Activated naive CD4-positive, alpha-beta T cell treated with anti-CD3 and anti-CD28 coated beads, Interleukin-2, amount 50 U/mL, for 24 hours (primary cell): ENCODE results near the gene OR2A7.
"Not testable (repeated sequence)": the region's sequence is repeated elsewhere in the genome, so short reads cannot be mapped to it uniquely, and the experiment has no call there.

Experiments used
- H3K27ac Mint-ChIP-seq: one replicate; pipeline ENCODE4 v1.8.0; 2021; ENCODE audit warnings: mild to moderate bottlenecking, mixed read lengths
- H3K27me3 Mint-ChIP-seq: one replicate; pipeline ENCODE4 v1.8.0; 2021; ENCODE audit warnings: mixed read lengths
- H3K36me3 Mint-ChIP-seq: one replicate; pipeline ENCODE4 v1.8.0; 2021; ENCODE audit warnings: mixed read lengths
- H3K4me1 Mint-ChIP-seq: one replicate; pipeline ENCODE4 v1.8.0; 2021; ENCODE audit warnings: mixed read lengths
- H3K4me3 Mint-ChIP-seq: one replicate; pipeline ENCODE4 v1.8.0; 2021; ENCODE audit warnings: mild to moderate bottlenecking, mixed read lengths
- H3K9me3 Mint-ChIP-seq: one replicate; pipeline ENCODE4 v1.8.0; 2021; ENCODE audit warnings: mixed read lengths

OR2A7 gene, protein sequence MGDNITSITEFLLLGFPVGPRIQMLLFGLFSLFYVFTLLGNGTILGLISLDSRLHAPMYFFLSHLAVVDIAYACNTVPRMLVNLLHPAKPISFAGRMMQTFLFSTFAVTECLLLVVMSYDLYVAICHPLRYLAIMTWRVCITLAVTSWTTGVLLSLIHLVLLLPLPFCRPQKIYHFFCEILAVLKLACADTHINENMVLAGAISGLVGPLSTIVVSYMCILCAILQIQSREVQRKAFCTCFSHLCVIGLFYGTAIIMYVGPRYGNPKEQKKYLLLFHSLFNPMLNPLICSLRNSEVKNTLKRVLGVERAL

GRCh38 chr7:144264692-144265091, at the start of gene OR2A7:
Gene OR2A7, minus strand, starts transcription at chr7:144264792. Its CDS starts 5,164 bp downstream, at chr7:144259628.
- not testable (repeated sequence) for H3K4me3 Mint-ChIP-seq, H3K27me3 Mint-ChIP-seq, H3K9me3 Mint-ChIP-seq, H3K36me3 Mint-ChIP-seq, H3K27ac Mint-ChIP-seq, H3K4me1 Mint-ChIP-seq

DNA sequence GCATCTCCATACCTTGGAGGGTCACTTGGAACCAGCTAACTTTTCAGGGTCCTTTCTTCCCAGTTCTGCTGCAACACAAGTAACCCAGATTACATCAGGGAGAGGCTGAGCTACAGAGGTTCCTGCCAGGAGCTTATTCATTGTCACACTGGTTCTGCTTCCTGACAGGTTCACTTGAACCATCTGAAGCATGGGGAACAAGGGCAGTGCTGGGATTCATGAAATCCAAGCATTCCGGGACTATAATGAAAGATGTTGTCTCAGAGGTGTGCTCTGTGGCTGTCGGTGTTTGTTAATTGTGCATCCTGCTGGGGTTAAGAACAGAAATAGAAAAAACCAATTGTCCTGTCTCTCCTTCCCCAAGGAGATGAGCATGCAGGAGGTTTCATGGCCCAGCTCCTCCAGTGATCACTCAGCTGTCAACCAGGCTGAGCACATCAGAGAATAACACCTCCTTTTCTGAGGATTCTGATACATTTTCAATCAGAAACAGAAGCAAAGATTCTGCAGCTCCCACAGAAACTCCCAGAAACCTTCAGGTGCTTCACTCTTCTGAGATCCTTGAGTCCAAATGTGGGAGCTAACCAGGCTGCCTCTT, 47.4 kb upstream of the OR2A7 start, which contains the start of gene OR2A1:
TSS of gene OR2A1 (plus strand) at position 548 of the 598 bp plus-strand sequence. CDS start 5,706 bp downstream, outside the sequence.
- not testable (repeated sequence) for H3K4me1 Mint-ChIP-seq, H3K4me3 Mint-ChIP-seq, H3K36me3 Mint-ChIP-seq, H3K27me3 Mint-ChIP-seq, H3K9me3 Mint-ChIP-seq, H3K27ac Mint-ChIP-seq

GRCh38 chr7:144311218-144311617, 46.6 kb upstream of the OR2A7 start:
- not testable (repeated sequence) for H3K36me3 Mint-ChIP-seq, H3K4me3 Mint-ChIP-seq, H3K27ac Mint-ChIP-seq, H3K27me3 Mint-ChIP-seq, H3K9me3 Mint-ChIP-seq, H3K4me1 Mint-ChIP-seq

GRCh38 chr7:144309702-144310101, 45.1 kb upstream of the OR2A7 start:
- H3K27me3 Mint-ChIP-seq, H3K4me1 Mint-ChIP-seq, H3K9me3 Mint-ChIP-seq, H3K36me3 Mint-ChIP-seq, H3K27ac Mint-ChIP-seq, H3K4me3 Mint-ChIP-seq: not testable (repeated sequence)

DNA sequence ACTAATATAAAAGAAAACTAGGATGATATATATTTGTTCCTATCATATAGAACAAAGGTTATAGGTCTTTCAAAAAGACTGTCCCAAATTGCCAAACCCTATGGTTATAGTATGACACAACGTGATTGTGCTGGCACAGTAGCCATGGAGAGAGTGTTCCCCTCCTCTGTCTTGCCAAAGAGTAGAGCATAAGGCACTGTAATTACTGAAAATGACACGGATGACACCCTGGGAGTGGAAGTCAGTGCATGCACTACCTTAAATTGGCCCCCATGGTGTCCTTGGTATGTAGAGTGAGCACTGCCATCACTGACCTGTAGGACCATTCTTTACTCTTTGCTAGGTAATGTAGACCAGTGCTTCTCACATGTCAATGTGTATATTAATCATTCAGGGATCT, 40.6 kb upstream of the OR2A7 start:
- not testable (repeated sequence) for H3K27ac Mint-ChIP-seq, H3K4me3 Mint-ChIP-seq, H3K36me3 Mint-ChIP-seq, H3K9me3 Mint-ChIP-seq, H3K4me1 Mint-ChIP-seq, H3K27me3 Mint-ChIP-seq

DNA sequence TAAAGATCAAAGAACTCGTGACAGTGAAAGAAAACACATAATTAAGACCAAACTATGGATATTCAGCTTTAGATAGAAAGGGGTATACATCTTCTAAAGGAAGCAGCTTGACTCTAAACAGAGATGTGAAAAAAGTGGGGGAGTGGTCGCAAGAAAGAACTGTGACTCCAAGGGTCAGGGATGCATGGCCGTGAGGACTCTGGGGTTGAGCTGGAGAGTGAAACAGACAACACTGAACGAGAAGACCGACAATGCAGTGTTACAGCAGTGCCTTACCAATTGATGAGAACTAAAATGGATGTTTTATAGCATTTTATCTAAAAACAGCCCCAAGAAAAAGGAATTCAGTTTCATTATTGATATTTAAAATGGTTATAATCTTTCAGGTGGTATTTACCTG, 39.0 kb upstream of the OR2A7 start:
- not testable (repeated sequence) for H3K27ac Mint-ChIP-seq, H3K4me1 Mint-ChIP-seq, H3K4me3 Mint-ChIP-seq, H3K27me3 Mint-ChIP-seq, H3K36me3 Mint-ChIP-seq, H3K9me3 Mint-ChIP-seq

DNA sequence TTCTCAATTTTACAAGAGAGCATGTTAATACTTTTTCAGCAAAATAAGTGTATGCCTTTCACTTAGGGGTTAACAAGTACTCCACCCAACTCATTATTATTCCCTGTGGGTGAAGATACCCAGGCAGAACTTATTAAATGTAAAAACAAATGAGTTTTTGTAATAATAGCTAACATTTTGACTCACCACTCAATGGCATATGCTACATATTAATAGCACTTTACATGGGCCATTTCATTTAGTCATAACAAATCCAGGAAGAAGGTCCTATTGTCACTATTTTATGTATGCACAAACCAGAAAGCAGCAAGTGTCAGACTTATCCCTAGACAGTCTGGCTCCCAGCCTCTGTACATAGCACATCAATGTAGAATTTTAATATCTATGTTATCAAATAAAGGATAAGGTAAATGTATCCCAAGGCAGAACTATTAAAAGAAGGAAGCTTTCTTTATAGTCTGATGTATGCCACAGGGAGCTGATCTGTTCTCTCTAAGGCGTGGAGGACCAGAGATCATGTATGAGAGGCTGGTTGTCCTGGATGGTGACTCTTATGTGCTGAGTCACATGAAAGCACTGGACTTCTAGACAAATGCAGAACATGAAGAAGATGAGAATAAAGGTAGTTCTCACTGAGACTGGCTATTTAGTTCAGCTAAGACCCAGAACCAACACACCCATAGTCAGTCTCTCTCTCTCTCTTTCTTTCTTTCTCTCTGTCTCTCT, 38.1 kb upstream of the OR2A7 start:
- not testable (repeated sequence) for H3K4me1 Mint-ChIP-seq, H3K27ac Mint-ChIP-seq, H3K27me3 Mint-ChIP-seq, H3K36me3 Mint-ChIP-seq, H3K4me3 Mint-ChIP-seq, H3K9me3 Mint-ChIP-seq

DNA sequence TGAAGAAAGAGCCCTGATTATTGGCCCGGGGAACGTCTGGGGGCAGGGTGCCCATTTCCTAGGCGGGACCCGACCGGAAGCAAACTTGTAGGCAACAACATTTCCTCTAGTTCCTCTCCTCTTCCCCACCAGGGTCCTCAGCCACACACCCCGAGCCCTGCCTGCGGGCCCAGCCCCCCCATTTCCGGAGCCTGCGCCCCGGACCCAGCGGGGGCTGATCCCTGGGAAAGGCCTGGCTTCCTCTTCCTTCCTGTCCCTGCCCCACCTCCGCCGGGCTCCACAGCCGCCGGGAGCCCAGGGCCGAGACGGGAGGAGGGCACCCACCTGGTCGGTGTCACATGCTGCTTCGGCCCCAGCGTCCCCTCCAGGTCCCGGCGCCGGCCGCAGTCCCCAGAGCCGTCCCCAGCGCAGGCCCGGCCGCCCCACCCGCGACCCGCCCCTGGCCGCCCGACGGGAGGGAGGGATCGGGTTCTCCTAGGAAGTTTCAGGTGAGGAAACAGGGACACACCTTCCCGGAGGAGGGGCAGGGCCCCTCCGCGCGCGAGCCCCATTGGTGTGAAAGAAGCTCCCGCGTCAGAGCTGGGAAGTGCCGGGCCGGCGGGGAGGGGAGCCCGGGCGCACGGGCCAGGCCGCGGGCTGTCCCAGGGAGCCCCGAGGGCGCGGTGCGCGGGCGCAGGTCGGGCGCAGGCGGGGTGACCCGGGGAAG, 29.4 kb upstream of the OR2A7 start:
- not testable (repeated sequence) for H3K27ac Mint-ChIP-seq, H3K4me1 Mint-ChIP-seq, H3K9me3 Mint-ChIP-seq, H3K36me3 Mint-ChIP-seq, H3K4me3 Mint-ChIP-seq, H3K27me3 Mint-ChIP-seq

GRCh38 chr7:144292384-144293161, 28.0 kb upstream of the OR2A7 start:
- not testable (repeated sequence) for H3K27ac Mint-ChIP-seq, H3K27me3 Mint-ChIP-seq, H3K4me1 Mint-ChIP-seq, H3K4me3 Mint-ChIP-seq, H3K9me3 Mint-ChIP-seq, H3K36me3 Mint-ChIP-seq

GRCh38 chr7:144291607-144292006, 27.0 kb upstream of the OR2A7 start:
- not testable (repeated sequence) for H3K27me3 Mint-ChIP-seq, H3K9me3 Mint-ChIP-seq, H3K4me3 Mint-ChIP-seq, H3K4me1 Mint-ChIP-seq, H3K36me3 Mint-ChIP-seq, H3K27ac Mint-ChIP-seq

DNA sequence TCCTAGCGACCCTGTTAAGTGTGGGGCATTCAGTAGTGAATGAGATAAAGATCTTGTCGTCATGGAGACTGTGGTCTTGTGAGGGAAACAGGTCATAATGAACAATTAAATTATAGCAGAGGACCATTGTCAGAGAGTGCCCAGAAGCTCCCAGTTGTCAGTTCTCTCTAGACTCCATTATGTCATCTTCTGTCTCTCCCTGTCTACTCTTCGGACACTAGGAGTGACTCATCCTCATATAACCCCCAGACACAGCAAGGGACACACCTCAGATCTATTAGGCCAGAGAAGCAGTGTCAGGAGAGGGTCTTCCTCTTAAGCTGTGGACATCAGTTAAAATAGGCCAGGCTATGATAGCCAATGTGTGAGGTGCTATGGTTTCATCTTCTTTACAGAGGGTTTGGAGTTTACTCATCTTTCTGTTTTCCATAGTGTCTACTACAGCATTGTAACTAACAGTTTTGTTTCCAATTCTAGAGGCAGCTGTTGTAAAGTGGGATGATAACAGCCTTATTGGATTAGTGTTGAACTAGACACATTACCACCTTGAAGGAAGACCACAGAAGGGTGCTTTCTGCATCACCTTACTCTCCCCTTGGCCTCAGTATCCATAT, 22.7 kb upstream of the OR2A7 start:
- not testable (repeated sequence) for H3K27me3 Mint-ChIP-seq, H3K36me3 Mint-ChIP-seq, H3K4me1 Mint-ChIP-seq, H3K4me3 Mint-ChIP-seq, H3K9me3 Mint-ChIP-seq, H3K27ac Mint-ChIP-seq

- H3K36me3 Mint-ChIP-seq, H3K27ac Mint-ChIP-seq, H3K4me3 Mint-ChIP-seq, H3K4me1 Mint-ChIP-seq, H3K27me3 Mint-ChIP-seq, H3K9me3 Mint-ChIP-seq: not testable (repeated sequence)
These were observed 19.1 kb upstream of the OR2A7 start for GRCh38 chr7:144283716-144284115.

- not testable (repeated sequence) for H3K4me3 Mint-ChIP-seq, H3K27ac Mint-ChIP-seq, H3K9me3 Mint-ChIP-seq, H3K4me1 Mint-ChIP-seq, H3K36me3 Mint-ChIP-seq, H3K27me3 Mint-ChIP-seq
These were observed 17.9 kb upstream of the OR2A7 start for GRCh38 chr7:144282490-144282889.

DNA sequence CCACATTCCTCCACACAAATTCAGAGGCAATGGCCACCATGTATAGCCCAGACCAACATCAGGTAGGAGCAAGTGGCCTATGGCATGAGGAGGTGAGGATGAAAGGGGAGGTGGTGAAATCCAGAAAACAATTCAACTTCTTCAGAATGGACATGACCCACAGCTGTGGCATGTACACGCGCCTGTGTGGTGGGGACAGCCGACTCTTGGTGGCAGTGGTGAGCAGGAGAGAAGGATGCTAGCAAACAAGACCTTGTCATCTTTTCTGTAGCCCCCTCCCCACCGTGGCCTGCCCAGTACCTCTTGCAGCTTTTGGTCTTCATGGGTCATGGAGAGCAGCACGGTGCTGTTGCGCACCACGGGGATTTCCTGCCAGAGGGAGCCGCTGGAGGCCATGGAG, 17.4 kb upstream of the OR2A7 start:
- not testable (repeated sequence) for H3K9me3 Mint-ChIP-seq, H3K36me3 Mint-ChIP-seq, H3K27me3 Mint-ChIP-seq, H3K4me1 Mint-ChIP-seq, H3K27ac Mint-ChIP-seq, H3K4me3 Mint-ChIP-seq

DNA sequence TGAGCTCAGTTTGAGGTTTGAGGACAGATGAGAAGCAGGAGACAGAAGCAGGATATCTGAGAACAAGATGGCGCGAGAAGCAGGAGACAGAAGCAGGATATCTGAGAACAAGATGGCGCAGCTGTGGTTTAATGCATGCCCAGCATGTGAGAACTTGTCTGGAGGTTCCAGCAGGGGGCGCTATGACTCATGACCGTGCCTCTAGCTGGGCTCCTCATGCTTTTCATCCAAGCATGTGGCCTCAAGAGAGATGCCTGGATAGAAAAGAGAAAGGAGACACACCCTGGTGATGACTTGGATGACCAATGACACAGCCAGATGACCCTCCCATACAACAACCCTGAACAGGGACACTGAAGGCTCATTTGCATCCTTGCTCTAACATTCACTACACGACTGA, 15.4 kb upstream of the OR2A7 start:
- not testable (repeated sequence) for H3K9me3 Mint-ChIP-seq, H3K27ac Mint-ChIP-seq, H3K4me1 Mint-ChIP-seq

More for the DNA sequence above, 15.4 kb upstream of the OR2A7 start:
- not testable (repeated sequence) for H3K27me3 Mint-ChIP-seq, H3K4me3 Mint-ChIP-seq, H3K36me3 Mint-ChIP-seq
